ENCODE data around the gene INTS3. TPM values are rescaled to one million over a fixed set of nuclear protein-coding genes. Genes with fewer than 3 reads are reported as not detected.

The INTS3 gene
- total RNA-seq, 4 donors from 2014 or later, result 16.1 to 28.0 (median 19.9) TPM

DNA sequence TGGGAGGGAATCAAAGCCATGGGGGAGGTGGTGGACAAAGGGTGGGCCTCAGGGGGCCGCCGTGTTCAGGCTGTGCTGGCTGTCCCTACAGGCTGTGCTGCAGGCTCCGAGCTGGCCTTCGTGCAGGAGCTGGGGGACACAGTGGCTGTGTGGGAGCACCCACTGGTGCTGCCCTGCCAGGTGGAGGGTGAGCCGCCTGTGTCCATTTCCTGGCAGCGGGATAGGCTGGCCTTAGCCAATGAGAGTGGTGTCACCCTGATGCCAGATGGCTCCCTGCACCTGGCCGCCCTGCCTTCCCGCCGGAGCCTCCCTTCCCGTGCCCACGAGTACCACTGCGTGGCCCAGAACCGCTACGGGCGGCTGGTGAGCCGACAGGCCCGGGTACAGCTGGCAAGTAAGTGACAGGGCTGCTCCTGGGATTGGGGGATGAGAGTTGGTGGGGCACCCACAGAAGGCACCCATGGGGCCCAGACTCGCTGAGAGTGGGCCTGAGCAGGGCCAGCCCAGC lies 67.5 kb downstream of the INTS3 start:
- no peak overlapping the region for H3K4me3 ChIP-seq
- no peak overlapping the region for H3K27ac ChIP-seq
- H3K9me3 ChIP-seq, result no peaks in the 10 kb centered on the region
- intact Hi-C loops (cut with DNase I; ENCODE audit: low total_unique reads) (loop anchor here (5.0 kb wide), 2 partner anchors 127 to 477 kb away; partner anchors contain the start of genes GATAD2B and HAX1), in situ Hi-C loops (cut with MboI; ENCODE audit: low sequenced_read_pairs in 4 of 4) (loop anchor here (5.0 to 10.0 kb wide), 3 partner anchors 149 to 192 kb away; partner anchors contain the start of genes RAB13 (in 3 of the 4) and DENND4B (in 1 of the 4))
- H3K27me3 ChIP-seq, result no peaks in the 10 kb centered on the region
- ATAC-seq, result no peak
- H3K4me1 ChIP-seq, result peaks cover under 1 to 7% of the 10 kb centered on the region in 2 donors
- no peaks in the 10 kb centered on the region for H3K36me3 ChIP-seq
- DNase-seq, result no peak
- TF ChIP-seq, protein P1, sequence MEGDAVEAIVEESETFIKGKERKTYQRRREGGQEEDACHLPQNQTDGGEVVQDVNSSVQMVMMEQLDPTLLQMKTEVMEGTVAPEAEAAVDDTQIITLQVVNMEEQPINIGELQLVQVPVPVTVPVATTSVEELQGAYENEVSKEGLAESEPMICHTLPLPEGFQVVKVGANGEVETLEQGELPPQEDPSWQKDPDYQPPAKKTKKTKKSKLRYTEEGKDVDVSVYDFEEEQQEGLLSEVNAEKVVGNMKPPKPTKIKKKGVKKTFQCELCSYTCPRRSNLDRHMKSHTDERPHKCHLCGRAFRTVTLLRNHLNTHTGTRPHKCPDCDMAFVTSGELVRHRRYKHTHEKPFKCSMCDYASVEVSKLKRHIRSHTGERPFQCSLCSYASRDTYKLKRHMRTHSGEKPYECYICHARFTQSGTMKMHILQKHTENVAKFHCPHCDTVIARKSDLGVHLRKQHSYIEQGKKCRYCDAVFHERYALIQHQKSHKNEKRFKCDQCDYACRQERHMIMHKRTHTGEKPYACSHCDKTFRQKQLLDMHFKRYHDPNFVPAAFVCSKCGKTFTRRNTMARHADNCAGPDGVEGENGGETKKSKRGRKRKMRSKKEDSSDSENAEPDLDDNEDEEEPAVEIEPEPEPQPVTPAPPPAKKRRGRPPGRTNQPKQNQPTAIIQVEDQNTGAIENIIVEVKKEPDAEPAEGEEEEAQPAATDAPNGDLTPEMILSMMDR (IDR thresholded peaks at IDR 0.05 in 4 of 5, conservative IDR thresholded peaks at IDR 0.05 in 1 of 5), result no peak
- TF ChIP-seq POLR2A (IDR thresholded peaks at IDR 0.05), result no peak

DNA sequence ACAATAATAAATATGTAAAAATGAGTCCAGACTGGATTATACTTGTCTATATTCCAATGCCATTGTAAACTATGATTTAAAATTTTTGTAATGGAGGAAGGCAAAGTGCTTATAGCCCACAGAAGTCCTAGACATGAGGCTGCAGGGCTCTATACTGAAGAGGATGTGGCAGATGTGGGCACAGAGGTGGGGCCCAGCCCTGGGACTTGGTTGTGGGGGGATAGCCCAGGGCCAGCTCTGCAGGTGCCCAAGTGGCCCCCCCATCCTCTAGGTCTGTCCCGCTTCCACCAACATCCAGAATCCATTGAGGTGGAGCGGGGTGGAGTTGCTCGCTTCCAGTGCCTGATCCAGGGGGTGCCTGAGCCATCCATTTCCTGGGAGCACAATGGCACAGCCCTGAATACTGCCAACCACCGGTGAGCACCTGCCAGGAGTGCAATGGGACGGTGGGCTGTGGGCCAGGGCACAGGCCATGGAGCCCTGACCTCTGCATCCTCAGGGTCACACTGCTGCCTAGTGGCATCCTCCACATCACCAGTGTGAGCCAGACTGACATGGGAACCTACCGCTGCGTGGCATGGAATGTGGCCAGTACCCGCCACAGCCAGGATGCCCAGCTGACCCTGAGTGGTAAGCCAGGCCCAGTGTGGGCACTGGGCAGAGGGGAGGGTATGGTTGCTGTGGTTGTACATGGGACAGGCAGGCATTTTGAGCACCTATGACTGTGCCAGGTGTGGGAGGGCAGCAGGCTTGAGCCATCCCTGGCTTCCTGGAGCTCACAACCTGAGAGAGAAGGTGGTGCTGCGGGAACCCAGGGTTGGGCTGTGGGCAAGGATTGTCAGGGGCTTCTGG lies 68.3 kb downstream of the INTS3 start:
- intact Hi-C loops (cut with DNase I; ENCODE audit: low total_unique reads), result loop anchor here (5.0 kb wide), 2 partner anchors 126 to 476 kb away; partner anchors contain the start of genes GATAD2B and HAX1
- TF ChIP-seq, protein P1 (IDR thresholded peaks at IDR 0.05 in 4 of 5, conservative IDR thresholded peaks at IDR 0.05 in 1 of 5), result no peak
- TF ChIP-seq POLR2A (IDR thresholded peaks at IDR 0.05), result no peak
- DNase-seq, result no peak

DNA sequence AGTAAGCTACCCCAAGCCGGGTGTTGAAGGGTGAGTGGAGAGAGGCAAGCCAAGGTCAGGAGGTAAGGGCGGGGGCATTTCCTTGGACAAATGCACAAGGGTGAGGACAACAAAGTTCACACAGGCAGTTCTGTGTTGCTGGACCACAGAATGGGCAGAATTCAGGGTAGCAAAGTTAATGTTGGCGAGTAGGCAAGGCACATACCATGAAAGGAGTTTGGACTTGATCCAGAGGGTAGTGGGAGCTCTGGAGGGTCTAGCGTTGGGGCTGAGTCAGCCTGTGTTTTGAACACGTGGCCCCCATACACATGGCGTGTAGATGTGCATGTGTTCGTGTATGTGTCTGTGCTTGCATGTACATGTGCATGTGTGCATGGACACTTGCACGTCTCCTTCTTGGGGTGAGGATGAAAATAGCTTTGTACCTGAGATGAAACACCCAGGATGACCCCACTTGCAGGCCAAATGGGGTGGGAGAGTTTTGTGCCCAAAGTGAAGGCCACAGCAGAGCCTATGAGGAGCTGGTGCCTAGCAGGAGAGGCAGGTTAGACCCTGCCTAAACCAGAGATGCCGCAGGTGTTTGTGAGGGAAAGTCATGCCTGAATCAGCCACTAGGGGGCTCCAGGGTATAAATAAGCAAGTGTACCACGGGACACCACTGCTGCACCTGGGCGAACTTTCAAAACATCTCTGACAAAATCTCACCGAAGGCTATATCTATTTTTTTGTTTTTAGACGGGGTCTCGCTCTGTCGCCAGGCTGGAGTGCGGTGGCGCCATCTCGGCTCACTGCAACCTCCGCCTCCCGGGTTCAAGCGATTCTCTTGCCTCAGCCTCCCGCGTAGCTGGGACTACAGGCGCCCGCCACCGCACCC lies 69.2 kb downstream of the INTS3 start:
- no peaks in the 10 kb centered on the region for H3K27me3 ChIP-seq
- intact Hi-C loops (cut with DNase I; ENCODE audit: low total_unique reads) (loop anchor here (1.0 to 5.0 kb wide), 4 partner anchors 125 to 475 kb away; partner anchors contain the start of genes DENND4B, GATAD2B, HAX1 and RAB13), in situ Hi-C loops (cut with MboI; ENCODE audit: low sequenced_read_pairs in 4 of 4) (loop anchor here (5.0 to 10.0 kb wide), 3 partner anchors 148 to 190 kb away; partner anchors contain the start of genes RAB13 (in 3 of the 4) and DENND4B (in 1 of the 4))
- no peaks in the 10 kb centered on the region for H3K36me3 ChIP-seq
- H3K4me1 ChIP-seq, result no peaks in the 10 kb centered on the region
- TF ChIP-seq, protein P1 (IDR thresholded peaks at IDR 0.05 in 4 of 5, conservative IDR thresholded peaks at IDR 0.05 in 1 of 5), result peak; percentile 86 to 98 (median 94)
- TF ChIP-seq POLR2A (IDR thresholded peaks at IDR 0.05), result no peak
- peak; percentile 62 to 81 for DNase-seq
- no peak overlapping the region for H3K27ac ChIP-seq
- no peaks in the 10 kb centered on the region for H3K9me3 ChIP-seq
- H3K4me3 ChIP-seq, result no peak overlapping the region
- peak; percentile 89 to 91 for ATAC-seq

More for the DNA sequence above, 68.3 kb downstream of the INTS3 start:
- H3K4me1 ChIP-seq, result no peaks in the 10 kb centered on the region
- H3K9me3 ChIP-seq, result no peaks in the 10 kb centered on the region
- no peak for ATAC-seq
- in situ Hi-C loops (cut with MboI; ENCODE audit: low sequenced_read_pairs in 4 of 4), result loop anchor here (5.0 to 10.0 kb wide), 3 partner anchors 149 to 191 kb away; partner anchors contain the start of genes RAB13 (in 3 of the 4) and DENND4B (in 1 of the 4)
- no peak overlapping the region for H3K4me3 ChIP-seq
- H3K27me3 ChIP-seq, result no peaks in the 10 kb centered on the region
- no peak overlapping the region for H3K27ac ChIP-seq
- no peaks in the 10 kb centered on the region for H3K36me3 ChIP-seq

DNA sequence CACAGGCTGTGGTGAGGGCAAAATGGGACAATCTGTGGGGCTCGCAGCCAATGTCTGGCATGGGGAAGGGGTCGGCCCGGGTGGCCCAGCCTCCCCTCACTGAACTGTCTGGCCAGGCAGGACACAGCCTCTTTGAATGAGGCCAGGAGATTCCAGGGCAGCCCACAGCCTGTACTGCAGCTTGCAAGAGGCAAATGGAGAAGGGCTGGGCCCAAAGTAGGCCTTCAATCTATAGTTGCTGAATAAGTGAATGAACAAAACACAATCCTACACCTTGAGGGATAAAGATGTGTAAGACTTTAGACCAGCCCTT lies 70.6 kb downstream of the INTS3 start:
- Histone ChIP-seq H3K27me3 (no peaks in the 10 kb centered on the region), H3K36me3 (no peaks in the 10 kb centered on the region), H3K9me3 (no peaks in the 10 kb centered on the region), H3K4me3 (no peak overlapping the region), H3K4me1 (peaks cover 0 to 6% of the 10 kb centered on the region in 2 donors), H3K27ac (no peak overlapping the region)
- intact Hi-C loops (cut with DNase I; ENCODE audit: low total_unique reads) (loop anchor here (5.0 kb wide), 2 partner anchors 124 to 474 kb away; partner anchors contain the start of genes GATAD2B and HAX1), in situ Hi-C loops (cut with MboI; ENCODE audit: low sequenced_read_pairs in 4 of 4) (loop anchor here (5.0 to 10.0 kb wide), 3 partner anchors 146 to 189 kb away; partner anchors contain the start of genes RAB13 (in 3 of the 4) and DENND4B (in 1 of the 4))
- no peak for TF ChIP-seq POLR2A (IDR thresholded peaks at IDR 0.05)
- TF ChIP-seq, protein P1 (IDR thresholded peaks at IDR 0.05 in 4 of 5, conservative IDR thresholded peaks at IDR 0.05 in 1 of 5), result no peak
- DNase-seq (no peak), ATAC-seq (no peak)
